NCI-H2196 treated with DMSO at 0.1 percent for 48 hours (cell line): ENCODE data around the gene SLC27A2.
"Not testable (repeated sequence)": the region's sequence is repeated elsewhere in the genome, so short reads cannot be mapped to it uniquely, and the experiment has no call there.

Source experiments
- DNase-seq: peaks from one replicate; lab custom pipeline; 2025; ENCODE audit not compliant: unreplicated experiment; lab: John Stamatoyannopoulos, UW

The SLC27A2 gene

DNA sequence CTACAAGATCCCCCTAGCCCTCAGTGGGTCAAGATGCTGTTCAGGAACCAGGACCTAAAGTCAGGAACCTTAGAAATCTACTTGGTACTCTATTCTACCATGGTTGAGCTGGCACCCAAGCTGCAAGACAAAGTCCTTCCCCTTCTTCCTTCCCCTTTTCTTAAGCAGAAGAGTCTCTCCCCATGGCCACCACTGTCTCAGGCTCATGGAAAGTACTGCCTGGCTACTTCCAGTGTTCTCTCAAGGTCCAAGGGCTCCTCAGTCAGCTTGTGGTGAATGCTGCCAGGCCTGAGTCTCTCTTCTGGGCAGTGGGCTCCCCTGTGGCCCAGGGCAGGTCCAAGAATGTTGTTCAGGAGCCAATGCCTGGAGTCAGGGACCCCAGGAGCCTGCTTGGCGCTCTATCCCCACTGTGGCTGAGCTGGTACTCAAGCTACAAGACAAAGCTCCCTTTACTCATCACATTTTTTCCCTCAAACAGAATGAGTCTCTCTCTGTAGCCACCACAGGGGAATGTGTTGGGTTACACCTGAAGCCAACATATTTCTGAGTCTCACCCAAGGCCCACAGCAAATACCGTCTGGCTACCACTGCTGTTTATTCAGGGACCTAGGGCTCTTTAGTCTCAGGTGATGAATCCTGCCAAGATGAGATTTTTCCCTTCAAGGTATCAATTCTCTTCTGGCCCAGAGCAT, 18.1 kb upstream of the SLC27A2 start:
- DNase-seq, result no peak

DNA sequence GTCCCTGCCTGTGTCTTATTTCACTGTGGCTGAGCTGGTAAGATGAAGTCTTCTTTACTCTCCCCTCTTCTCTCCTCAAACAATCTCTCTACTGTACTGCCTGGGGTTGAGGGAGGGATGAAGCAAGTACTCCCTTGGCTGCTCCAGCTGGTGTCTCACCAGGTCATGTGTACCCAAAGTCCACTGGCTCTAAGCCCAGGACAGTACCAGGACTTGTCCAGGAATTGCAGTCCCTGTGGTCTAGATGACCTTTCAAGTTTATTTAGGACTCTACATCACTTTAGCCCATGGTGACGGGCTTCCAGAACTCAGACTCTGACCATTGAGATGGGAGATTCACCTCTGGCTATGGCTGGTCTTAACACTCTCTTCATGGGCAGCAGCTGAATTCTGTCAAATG, 17.5 kb upstream of the SLC27A2 start:
- DNase-seq, result no peak

DNA sequence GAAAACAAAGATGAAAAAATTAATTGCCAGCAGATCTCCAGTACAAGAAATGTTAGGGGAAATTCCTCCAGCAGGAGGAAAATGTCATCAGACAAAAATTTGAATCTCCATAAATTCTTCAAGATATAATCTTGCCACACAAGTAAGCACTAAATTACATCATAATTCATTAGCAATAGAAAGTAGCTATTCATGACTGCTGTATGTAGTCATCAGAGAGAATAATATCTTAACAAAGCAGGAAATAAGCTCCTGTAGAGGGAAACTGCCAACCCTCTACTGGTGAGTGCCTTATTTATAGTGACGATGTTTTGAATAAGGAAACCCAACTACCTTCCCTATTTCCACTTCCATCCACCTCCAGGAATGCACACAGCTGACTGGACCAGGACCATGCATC, 15.8 kb upstream of the SLC27A2 start:
- DNase-seq, result no peak

DNA sequence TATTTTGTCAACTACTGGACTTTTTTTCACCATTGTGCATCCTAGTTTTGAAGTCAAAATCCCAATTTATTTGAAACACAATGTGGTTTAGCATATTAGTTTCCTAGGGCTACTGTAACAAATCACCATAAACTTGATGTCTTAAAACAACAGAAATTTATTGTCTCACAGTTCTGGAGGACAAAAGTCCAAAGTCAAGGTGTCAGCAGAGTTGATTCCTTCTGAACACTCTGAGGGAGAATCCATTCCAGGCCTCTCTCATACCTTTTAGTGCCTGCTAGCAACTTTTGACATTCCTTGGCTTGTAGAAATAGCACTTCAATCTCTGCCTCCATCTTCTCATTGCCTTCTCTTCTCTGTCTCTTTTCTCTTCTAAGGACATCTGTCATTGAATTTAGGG, 14.9 kb upstream of the SLC27A2 start:
- DNase-seq, result no peak

DNA sequence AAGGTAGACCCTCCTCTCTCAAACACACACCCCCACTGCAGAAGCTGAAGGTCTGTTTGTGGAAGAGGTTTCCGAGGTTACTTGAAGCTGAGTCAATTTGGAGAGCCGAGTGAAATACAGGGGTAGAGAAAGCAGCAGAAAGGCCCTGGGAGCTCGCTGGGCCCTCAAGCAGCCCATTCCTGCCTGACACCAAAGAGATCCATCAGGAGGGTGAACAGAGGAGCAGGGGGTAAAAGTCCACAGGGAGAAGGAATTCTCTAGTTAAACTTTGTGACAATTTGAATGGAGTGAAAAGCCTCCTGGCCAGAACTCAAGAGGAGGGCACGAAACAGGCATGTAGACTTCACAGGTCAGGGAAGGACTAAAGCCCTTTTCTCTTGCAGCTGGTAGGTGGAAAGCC, 13.6 kb upstream of the SLC27A2 start:
- no peak for DNase-seq

DNA sequence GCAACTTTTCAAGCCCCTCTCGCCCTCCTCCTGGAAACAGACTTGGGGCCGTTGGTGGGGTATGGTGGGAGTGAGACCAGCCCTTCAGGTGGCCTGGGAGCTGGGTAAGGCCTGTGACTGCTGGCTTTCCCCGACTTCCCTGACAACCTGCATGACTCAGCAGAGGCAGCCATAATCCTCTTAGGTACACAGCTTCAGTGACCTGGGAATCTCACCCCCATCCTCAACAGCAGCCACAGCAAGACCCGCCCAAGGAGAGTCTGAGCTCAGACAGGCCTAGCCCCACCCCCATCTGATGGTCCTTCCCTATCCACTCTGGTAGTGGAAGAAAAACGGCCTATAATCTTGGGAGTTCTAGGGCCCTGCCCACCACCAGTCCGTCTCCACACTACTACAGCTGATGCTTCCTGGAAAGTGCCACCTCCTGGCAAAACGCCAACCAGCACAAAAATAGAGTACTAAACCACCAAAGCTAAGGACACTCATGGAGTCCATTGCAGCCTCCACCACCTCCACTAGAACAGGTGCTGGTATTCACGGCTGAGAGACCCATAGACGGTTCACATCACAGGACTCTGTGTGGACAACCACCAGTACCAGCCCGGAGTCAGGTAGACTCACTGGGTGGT, 13.1 kb upstream of the SLC27A2 start:
- no peak for DNase-seq

DNA sequence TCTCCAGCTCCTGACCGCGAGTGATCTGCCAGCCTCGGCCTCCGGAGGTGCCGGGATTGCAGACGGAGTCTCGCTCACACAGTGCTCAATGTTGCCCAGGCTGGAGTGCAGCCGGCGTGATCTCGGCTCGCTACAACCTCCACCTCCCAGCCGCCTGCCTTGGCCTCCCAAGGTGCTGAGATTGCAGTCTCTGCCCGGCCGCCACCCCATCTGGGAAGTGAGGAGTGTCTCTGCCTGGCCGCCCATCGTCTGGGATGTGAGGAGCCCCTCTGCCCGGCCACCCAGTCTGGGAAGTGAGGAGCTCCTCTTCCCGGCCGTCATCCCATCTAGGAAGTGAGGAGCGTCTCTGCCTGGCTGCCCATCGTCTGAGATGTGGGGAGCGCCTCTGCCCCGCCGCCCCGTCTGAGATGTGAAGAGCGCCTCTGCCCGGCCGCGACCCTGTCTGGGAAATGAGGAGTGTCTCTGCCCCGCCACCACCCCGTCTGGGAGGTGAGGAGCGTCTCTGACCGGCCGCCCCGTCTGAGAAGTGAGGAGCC, 9.6 kb upstream of the SLC27A2 start:
- not testable (repeated sequence) for DNase-seq

DNA sequence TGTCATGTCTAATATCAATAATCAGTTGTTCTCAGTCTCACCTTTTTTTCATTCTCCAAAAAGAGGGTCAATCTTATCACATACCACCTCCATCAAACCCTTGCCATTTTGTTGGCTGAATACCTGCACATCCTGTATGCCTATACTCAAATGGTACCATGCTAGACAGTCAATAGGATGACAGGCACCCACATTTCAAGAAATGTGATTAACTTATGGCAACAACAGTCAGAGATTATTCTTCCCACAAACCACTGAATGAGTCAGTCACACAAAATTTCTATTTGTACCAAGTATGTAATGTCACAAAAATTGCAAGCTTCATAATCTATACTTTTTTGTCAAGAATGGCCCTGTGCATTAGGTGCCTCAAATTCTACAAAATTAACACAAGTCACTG, 5.1 kb upstream of the SLC27A2 start:
- DNase-seq, result no peak

DNA sequence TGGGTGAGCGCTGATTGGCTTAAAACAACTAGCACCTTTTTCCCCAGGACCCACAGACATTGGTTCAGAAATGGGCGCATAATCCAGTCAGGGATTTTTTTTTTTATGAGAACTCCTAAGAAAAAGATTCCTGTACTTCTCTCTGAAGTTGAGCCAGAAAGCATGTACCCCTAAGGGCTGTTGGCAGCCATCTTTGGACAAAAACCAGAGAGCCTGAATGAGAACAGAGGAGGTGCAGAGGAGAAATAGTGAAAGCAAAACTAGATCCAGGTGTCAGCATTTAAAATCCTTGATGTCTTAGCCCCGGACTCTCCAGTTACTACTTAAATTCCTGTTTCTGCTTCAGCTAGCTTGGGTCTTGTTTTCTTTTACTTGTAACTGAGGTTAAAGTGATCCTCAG, 1.9 kb upstream of the SLC27A2 start:
- no peak for DNase-seq

DNA sequence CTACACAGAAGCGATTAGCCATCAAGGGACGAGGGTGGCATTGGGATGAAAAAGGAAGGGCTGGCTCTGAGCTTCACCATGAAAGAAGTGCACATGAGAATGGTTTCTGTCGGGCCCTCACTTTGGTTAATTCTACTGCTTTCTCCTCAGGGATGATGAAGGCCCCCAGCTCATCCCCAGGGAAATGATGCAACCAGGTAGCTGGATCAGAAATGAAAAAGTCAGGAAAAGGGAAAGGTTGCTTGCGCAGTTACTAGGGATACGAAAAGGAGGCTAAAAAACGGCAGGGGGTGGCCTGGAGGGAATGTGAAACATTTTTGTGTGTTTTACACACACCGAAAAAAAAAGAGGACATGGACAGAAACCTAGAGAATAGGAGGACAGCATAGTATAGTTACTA, 1.4 kb upstream of the SLC27A2 start:
- DNase-seq, result no peak

DNA sequence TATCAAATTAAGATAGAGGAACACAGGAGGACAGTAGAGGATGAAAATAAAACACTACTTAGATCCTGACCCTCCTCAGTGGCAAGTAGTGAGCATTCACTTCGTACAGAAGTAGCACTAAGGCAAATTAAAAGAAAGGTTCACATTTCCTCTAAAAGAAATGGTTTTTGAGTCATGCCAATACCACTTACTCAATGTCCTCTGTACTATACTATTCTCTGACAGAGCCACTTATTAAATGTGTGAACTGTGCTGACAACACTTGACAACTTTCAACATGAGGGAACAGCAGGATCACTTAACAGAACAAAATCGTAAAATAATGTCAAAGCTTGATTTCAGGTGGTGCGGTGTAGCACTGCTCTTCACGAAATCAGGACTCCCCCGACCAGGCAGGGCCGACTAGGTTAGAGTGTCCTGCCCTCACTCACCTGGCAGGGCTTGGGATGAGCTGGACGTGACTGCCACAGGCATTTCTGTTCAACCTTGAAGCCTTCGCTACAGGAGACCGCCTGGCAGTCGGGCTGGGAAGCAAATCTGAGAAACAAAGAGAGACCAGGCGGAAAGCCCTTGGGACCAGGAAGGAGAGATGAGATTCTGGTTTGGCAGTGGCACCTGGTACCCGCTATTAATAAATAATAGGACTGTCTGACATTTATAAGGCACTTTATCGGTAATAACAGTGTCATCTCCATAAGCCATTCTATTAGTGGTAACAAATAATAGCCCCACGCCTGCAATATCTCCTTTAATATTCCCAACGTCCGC, 611 bp upstream of the SLC27A2 start:
- no peak for DNase-seq

DNA sequence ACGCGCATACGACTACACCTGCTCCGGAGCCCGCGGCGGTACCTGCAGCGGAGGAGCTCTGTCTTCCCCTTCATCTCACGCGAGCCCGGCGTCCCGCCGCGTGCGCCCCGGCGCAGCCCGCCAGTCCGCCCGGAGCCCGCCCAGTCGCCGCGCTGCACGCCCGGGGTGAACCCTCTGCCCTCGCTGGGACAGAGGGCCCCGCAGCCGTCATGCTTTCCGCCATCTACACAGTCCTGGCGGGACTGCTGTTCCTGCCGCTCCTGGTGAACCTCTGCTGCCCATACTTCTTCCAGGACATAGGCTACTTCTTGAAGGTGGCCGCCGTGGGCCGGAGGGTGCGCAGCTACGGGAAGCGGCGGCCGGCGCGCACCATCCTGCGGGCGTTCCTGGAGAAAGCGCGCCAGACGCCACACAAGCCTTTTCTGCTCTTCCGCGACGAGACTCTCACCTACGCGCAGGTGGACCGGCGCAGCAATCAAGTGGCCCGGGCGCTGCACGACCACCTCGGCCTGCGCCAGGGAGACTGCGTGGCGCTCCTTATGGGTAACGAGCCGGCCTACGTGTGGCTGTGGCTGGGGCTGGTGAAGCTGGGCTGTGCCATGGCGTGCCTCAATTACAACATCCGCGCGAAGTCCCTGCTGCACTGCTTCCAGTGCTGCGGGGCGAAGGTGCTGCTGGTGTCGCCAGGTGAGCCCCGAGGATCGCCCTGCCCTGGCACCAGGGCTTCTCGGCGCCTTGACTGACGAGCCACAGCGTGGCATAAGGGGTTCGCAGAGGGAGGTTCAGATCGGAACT, 420 bp downstream of the SLC27A2 start:
- no peak for DNase-seq

DNA sequence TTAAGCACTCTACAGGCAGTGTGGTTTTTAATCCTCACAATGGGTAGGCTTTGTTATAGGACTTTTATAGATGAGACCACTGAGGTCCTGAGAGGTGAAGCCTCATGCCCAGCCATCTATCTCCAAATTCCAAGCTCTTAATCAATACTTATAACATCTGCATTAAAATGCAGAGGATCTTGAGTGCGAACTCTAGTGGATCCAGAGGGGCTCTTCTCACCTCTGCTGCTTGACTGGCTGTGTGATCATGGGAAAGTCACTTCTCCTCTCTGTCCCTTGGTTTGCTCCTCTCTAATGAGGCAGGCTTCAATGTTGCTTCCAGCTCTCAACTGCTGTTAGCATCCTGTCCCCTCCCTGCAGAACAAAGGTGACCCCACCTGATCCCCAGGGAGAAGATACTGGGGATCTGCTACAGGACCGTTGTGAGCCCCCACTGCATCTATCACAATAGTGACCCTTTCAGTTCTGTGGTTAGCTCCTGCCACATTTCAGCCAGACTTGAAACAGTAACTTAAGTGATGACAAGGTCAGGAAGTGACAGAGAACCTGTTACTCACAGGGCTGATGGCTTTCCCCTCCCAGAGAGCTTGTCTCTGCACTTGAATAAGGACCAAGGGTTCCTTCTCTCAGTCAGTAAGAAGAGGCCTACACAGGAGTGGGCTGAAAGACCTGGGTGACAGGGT, 1.3 kb downstream of the SLC27A2 start:
- no peak for DNase-seq

DNA sequence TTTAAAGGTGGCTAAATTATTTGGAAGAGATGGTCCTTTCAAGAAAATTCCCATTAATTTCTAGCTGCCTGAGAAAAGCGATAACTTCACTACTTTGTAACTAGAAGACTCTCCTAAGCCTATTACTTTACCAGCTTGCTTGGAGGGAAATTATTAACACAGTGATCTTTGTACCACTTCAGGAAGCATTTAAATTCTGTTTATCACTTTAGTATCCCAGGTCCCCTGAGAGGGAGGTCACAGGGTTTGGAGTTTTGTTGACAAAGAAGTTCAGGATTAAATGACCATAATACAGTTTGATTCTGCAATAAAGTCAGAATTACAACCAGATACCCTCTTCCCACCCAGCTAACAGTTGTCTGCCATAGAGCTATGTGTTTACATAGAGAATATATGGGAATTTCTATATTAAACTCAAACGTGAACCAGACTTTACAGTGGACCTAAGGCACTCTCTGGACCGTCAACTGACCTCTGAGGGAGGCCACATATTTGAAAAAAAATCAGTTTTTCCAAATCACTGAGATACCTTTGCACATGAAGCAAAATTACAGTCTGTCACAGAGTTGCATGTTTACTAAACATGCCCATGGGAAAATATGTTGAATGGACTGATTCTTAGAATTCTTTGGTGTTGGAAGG, 3.0 kb downstream of the SLC27A2 start:
- DNase-seq, result no peak

DNA sequence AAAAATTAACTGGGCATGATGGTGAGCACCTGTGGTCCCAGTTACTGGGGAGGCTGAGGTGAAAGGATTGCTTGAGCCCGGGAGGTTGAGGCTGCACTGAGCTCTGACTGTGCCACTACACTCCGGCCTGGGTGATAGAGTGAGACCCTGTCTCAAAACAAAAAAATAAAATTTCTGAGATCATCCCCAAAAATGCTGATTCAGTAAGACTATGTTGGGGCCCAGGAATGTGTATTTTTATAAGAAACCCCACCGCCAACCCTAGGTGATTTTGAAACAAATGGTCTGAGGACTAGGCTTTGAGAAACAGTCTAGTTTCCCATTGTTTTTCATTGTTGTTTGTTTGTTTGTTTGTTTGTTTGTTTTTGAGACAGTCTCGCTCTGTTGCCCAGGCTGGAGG, 4.1 kb downstream of the SLC27A2 start:
- DNase-seq, result no peak

DNA sequence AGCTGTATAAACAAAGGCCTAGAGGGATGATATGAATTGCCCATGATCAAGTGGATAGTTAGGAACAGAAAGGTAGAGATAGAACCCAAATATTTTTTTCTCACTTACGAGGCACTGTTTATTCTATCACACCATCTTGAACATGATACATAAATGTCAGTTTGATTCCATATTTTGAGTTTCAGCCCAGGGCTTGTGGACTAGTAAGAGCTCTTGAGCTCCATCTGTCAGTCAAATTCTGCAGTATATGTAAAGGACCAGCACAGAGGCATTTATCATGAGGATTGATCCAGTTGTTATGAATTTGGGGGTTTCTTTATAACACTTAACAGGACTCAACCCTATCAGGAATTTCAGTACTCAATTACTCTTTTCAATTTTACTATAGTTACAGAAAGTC, 4.8 kb downstream of the SLC27A2 start:
- no peak for DNase-seq

DNA sequence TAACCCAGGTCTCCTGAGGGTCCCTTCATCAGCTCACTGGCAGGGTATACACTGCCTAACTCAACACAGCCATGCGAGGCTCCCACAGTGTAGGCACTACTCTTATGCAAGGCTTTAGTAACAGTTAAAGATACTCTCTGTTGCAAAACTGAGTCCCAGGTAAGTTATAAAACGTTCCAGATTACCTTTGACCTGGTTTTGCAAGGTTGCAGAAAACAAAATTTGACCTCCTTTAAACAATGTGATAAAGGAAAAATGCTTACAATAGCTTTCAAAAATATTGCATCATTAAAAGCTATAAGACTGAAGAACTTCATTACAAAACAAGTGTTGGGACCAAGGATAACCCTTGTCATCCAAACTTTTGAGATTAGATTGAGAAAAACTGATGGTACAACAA, 5.5 kb downstream of the SLC27A2 start:
- no peak for DNase-seq

DNA sequence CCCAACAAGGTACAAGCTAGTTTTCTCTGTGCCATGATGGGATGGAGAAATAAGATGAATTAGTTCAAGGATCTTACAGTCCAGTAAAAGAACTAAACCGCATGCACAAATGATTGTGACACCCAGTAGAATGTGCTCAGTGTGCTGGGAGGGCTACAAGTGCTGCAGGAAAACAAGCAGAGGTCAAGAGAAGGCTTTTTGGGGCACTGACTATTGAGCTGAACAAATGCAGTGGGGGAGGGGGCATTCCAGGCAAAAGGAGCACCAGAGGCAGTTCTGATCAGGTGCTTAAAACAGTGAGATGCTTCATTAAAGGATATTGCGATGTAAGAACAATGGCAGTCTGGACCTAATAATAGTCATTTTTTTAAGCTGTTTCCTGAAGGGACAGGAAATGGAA, 6.0 kb downstream of the SLC27A2 start:
- no peak for DNase-seq

DNA sequence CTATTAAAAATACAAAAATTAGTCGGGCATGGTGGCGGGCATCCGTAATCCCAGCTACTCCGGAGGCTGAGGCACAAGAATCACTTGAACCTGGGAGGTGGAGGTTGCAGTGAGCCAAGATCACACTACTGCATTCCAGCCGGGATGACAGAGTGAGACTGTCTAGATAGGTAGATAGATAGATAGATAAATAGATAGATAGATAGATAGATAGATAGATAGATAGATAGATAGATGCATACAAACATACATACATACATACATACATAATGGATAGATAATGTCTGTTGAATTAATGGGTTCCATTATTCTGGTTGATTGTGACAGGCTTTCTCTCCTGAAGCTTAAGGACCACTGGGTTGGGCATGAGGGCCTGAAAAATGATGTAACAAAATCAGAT, 6.8 kb downstream of the SLC27A2 start:
- not testable (repeated sequence) for DNase-seq

DNA sequence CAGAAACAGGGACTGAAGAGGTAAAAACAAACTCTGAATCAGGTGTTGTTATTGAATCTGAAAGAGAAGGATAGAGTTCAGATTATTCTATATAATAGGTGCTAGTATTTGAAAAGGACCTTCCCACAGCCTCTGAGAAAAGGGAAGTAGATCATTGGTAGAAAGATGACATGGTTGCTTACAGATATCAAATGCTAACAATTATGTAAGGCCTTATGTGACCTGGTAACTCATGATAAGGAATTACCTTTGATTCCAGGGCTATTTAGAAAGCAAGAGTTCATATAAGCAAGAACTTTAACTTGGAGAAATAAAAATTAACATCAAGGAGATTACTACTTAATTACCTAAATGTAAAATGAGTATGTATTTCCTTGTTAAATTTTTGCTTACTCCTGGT, 7.6 kb downstream of the SLC27A2 start:
- no peak for DNase-seq
